Parathyroid adenoma (tissue), 2 donors: ENCODE data around the gene TMEM200B.

Experiments used
- H2AFZ ChIP-seq: fragments of 300-600 bp; sonication (generic); one replicate; pipeline ENCODE4 v1.7.0; 2017; ENCODE audit warnings: antibody characterized with exemption, mild to moderate bottlenecking
- H3K27ac ChIP-seq: fragments of 300-600 bp; sonication (generic); one replicate; pipeline ENCODE4 v1.7.0; 2017
- H3K27me3 ChIP-seq: fragments of 300-600 bp; sonication (generic); one replicate; pipeline ENCODE4 v1.7.0; 2017; ENCODE audit warnings: low read length; ENCODE audit not compliant: control insufficient read depth, insufficient read depth
- H3K36me3 ChIP-seq: fragments of 300-600 bp; sonication (generic); one replicate; pipeline ENCODE4 v1.7.0; 2017; ENCODE audit warnings: low read length; ENCODE audit not compliant: control insufficient read depth, insufficient read depth
- H3K4me1 ChIP-seq: fragments of 300-600 bp; sonication (generic); one replicate; pipeline ENCODE4 v1.7.0; 2017; ENCODE audit warnings: control low read depth
- H3K4me2 ChIP-seq: fragments of 300-600 bp; sonication (generic); one replicate; pipeline ENCODE4 v1.7.0; 2017; ENCODE audit warnings: low read length
- H3K4me3 ChIP-seq: fragments of 300-600 bp; sonication (generic); one replicate; pipeline ENCODE4 v1.7.0; 2017; ENCODE audit warnings: low read depth, low read length
- H3K79me2 ChIP-seq: fragments of 300-600 bp; sonication (generic); one replicate; pipeline ENCODE4 v1.7.0; 2017; ENCODE audit warnings: control low read depth
- H3K9ac ChIP-seq: fragments of 300-600 bp; sonication (generic); one replicate; pipeline ENCODE4 v1.7.0; 2017; ENCODE audit warnings: mild to moderate bottlenecking
- H3K9me3 ChIP-seq: fragments of 300-600 bp; sonication (generic); one replicate; pipeline ENCODE4 v1.7.0; 2017; ENCODE audit warnings: low read length; ENCODE audit not compliant: control insufficient read depth
- TF ChIP-seq, protein P1 (sequence below): fragments of 300-600 bp; sonication (generic); IDR thresholded peaks from one replicate; pipeline ENCODE4 v1.7.0; 2017; ENCODE audit warnings: antibody characterized with exemption, mild to moderate bottlenecking
- donor health status: primary hyperparathyroidism.

TMEM200B gene

DNA sequence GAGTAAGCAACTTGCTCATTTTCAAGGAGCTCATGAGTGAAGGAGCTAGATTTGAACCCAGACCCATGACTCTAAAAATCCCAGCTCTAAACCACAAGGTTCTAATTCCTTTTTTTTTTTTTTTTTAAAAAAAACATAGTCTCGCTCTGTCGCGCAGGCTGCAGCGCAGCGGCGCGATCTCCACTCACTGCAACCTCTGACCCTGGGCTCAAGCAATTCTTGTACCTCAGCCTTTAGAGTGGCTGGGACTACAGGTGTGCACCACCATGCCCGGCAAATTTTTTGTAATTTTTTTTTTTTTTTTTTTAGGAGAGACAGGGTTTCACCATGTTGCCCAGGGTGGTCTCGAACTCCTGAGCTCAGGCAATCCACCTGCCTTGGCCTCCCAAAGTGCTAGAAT is 44.2 kb upstream of the TMEM200B start:
- Histone ChIP-seq H3K9me3 (no peaks in the 10 kb centered on the region), H3K9ac (no peak overlapping the region), H3K36me3 (no peaks in the 10 kb centered on the region), H3K27ac (no peak overlapping the region), H3K4me2 (no peak overlapping the region), H3K79me2 (peaks cover 46% of the 10 kb centered on the region), H3K27me3 (no peaks in the 10 kb centered on the region), H3K4me3 (no peak overlapping the region), H2AFZ (no peak overlapping the region), H3K4me1 (peaks cover 2% of the 10 kb centered on the region)
- TF ChIP-seq, protein P1, sequence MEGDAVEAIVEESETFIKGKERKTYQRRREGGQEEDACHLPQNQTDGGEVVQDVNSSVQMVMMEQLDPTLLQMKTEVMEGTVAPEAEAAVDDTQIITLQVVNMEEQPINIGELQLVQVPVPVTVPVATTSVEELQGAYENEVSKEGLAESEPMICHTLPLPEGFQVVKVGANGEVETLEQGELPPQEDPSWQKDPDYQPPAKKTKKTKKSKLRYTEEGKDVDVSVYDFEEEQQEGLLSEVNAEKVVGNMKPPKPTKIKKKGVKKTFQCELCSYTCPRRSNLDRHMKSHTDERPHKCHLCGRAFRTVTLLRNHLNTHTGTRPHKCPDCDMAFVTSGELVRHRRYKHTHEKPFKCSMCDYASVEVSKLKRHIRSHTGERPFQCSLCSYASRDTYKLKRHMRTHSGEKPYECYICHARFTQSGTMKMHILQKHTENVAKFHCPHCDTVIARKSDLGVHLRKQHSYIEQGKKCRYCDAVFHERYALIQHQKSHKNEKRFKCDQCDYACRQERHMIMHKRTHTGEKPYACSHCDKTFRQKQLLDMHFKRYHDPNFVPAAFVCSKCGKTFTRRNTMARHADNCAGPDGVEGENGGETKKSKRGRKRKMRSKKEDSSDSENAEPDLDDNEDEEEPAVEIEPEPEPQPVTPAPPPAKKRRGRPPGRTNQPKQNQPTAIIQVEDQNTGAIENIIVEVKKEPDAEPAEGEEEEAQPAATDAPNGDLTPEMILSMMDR: no peak

- no peak overlapping the region for H3K9ac ChIP-seq
- H3K4me2 ChIP-seq: no peak overlapping the region
- peaks cover 43% of the 10 kb centered on the region for H3K79me2 ChIP-seq
- no peak overlapping the region for H3K27ac ChIP-seq
- H3K9me3 ChIP-seq: no peaks in the 10 kb centered on the region
- no peak overlapping the region for H3K4me3 ChIP-seq
- no peaks in the 10 kb centered on the region for H3K36me3 ChIP-seq
- peaks cover 2% of the 10 kb centered on the region for H3K4me1 ChIP-seq
- no peak overlapping the region for H2AFZ ChIP-seq
- no peaks in the 10 kb centered on the region for H3K27me3 ChIP-seq
- TF ChIP-seq, protein P1: no peak
Observed at GRCh38 chr1:29166291-29166878, 42.7 kb upstream of the TMEM200B start.

DNA sequence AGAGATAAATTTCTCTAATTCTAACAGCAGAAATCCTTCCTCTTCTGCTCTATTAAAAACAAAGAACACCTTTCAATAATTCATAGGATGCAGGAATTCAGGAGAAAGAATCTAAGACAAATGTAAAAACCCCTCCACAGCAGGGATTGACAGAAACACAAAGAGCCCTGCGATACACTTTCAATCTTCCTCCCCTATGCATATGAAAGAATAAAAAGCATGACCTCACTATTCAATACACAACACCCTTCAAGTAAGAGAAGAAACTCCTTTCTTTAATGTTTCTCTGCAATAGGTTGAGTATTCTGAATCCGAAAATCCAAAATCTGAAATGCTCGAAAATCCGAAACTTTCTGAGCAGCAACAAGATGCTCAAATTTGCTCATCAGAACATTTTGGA is 40.9 kb upstream of the TMEM200B start:
- Histone ChIP-seq H3K27ac (no peak overlapping the region), H3K9me3 (no peaks in the 10 kb centered on the region), H2AFZ (no peak overlapping the region), H3K36me3 (no peaks in the 10 kb centered on the region), H3K4me1 (peaks cover 5% of the 10 kb centered on the region), H3K79me2 (peaks cover 32% of the 10 kb centered on the region), H3K4me2 (no peak overlapping the region), H3K9ac (no peak overlapping the region), H3K4me3 (no peak overlapping the region), H3K27me3 (no peaks in the 10 kb centered on the region)
- TF ChIP-seq, protein P1: no peak

DNA sequence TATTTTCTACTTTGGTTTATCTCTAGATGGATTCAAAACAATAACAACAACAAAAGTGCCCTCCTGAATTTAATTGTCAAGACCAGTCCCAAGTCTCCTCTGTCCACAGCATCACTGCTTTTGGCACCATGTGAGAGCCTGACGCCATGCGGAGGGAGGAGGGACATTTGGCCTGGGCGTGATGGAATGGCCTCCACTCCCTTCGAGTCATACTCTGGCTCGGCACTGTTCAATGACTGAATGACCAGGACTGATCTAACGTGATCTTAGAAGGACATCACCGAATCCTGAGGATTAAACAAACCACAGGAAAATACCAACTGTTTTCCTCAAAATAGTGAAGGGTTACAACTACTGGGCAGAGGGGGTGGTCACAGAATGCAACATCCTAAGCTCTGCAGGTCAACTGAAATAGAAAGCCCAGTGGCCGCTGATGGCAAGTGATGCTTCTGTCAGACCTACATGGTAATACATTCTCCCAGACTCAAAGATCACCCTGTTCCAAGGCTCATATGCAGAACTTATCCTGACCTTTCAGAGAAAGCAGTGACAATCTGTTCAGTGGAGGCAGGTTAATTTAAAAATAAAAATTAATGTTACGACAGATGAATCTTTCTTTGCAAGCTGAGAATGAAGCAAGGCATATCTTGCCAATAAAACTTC is 38.9 kb upstream of the TMEM200B start:
- Histone ChIP-seq H3K27me3 (no peaks in the 10 kb centered on the region), H3K36me3 (no peaks in the 10 kb centered on the region), H3K4me3 (no peak overlapping the region), H3K4me2 (no peak overlapping the region), H3K27ac (no peak overlapping the region), H3K9me3 (no peaks in the 10 kb centered on the region), H3K9ac (no peak overlapping the region), H3K79me2 (peaks cover 26% of the 10 kb centered on the region), H3K4me1 (peaks cover 6% of the 10 kb centered on the region), H2AFZ (no peak overlapping the region)
- TF ChIP-seq, protein P1: no peak

GRCh38 chr1:29162025-29162424 is 38.3 kb upstream of the TMEM200B start:
- no peaks in the 10 kb centered on the region for H3K36me3 ChIP-seq
- peaks cover 10% of the 10 kb centered on the region for H3K4me1 ChIP-seq
- no peak overlapping the region for H3K27ac ChIP-seq
- H3K9ac ChIP-seq: no peak overlapping the region
- no peaks in the 10 kb centered on the region for H3K9me3 ChIP-seq
- H3K27me3 ChIP-seq: no peaks in the 10 kb centered on the region
- no peak overlapping the region for H2AFZ ChIP-seq
- no peak overlapping the region for H3K4me2 ChIP-seq
- peaks cover 23% of the 10 kb centered on the region for H3K79me2 ChIP-seq
- no peak overlapping the region for H3K4me3 ChIP-seq
- TF ChIP-seq, protein P1: no peak
